OCI-LY7 (cell line): ENCODE results near the gene CASZ1. TPM values are rescaled to one million over a fixed set of nuclear protein-coding genes. Genes with fewer than 3 reads are reported as not detected.

Experiments
- BruUV-seq: library from RNA; stranded (reverse); fragments of 400-500 nt; replicated peaks from 2 replicates; lab custom pipeline; 2021; lab: Mats Ljungman, UMichigan
- CTCF ChIA-PET: fragments of 300-600 bp; sonication (Branson Sonifier 250); formaldehyde crosslinking; loops from one replicate; lab custom pipeline; 2022; ENCODE audit warnings: antibody characterized with exemption; ENCODE audit not compliant: unreplicated experiment; lab: Charles Lee
- POLR2A ChIA-PET: fragments of 300-600 bp; sonication (Branson Sonifier 250); formaldehyde crosslinking; loops from one replicate; lab custom pipeline; 2022; ENCODE audit warnings: antibody characterized with exemption; lab: Charles Lee
- DNase-seq: peaks from one replicate; pipeline ENCODE4 v3.0.0-alpha.2; 2015; ENCODE audit warnings: low spot score
- H2AFZ ChIP-seq: fragments of 200-600 bp; sonication (generic), shearing (Covaris generic); 2 replicates; pipeline ENCODE4 v1.6.1; 2014; ENCODE audit warnings: mild to moderate bottlenecking, antibody characterized with exemption, low read length, moderate library complexity
- H3K27ac ChIP-seq: fragments of 200-600 bp; sonication (generic); 2 replicates; pipeline ENCODE4 v1.5.1; 2014; ENCODE audit warnings: mixed run types, low read depth, mild to moderate bottlenecking, moderate library complexity, low read length, inconsistent platforms; ENCODE audit not compliant: poor library complexity, severe bottlenecking
- H3K36me3 ChIP-seq: fragments of 200-600 bp; sonication (generic); 2 replicates; pipeline ENCODE4 v1.6.1; 2014; ENCODE audit warnings: mild to moderate bottlenecking, antibody characterized with exemption, low read length, moderate library complexity, mixed read lengths; ENCODE audit not compliant: insufficient read depth
- H3K4me1 ChIP-seq: fragments of 200-600 bp; sonication (generic); 2 replicates; pipeline ENCODE4 v1.5.1; 2014; ENCODE audit warnings: mild to moderate bottlenecking, low read length; ENCODE audit not compliant: insufficient read depth, poor library complexity, severe bottlenecking
- H3K4me2 ChIP-seq: fragments of 200-600 bp; sonication (generic); 2 replicates; pipeline ENCODE4 v1.6.1; 2014; ENCODE audit warnings: mild to moderate bottlenecking, low read length
- H3K4me3 ChIP-seq: fragments of 200-600 bp; sonication (generic); 2 replicates; pipeline ENCODE4 v1.5.1; 2014; ENCODE audit warnings: mild to moderate bottlenecking, low read depth, low read length; ENCODE audit not compliant: poor library complexity, severe bottlenecking
- H3K79me2 ChIP-seq: fragments of 200-600 bp; sonication (generic); 2 replicates; pipeline ENCODE4 v1.6.1; 2016; ENCODE audit warnings: low read depth, mild to moderate bottlenecking, low read length, moderate library complexity, mixed read lengths; ENCODE audit not compliant: insufficient read depth
- H3K9me2 ChIP-seq: fragments of 200-600 bp; sonication (generic); 2 replicates; pipeline ENCODE4 v1.6.1; 2016; ENCODE audit warnings: mild to moderate bottlenecking, low read length, mixed read lengths; ENCODE audit not compliant: insufficient read depth
- H3K9me3 ChIP-seq: fragments of 200-600 bp; sonication (generic); 2 replicates; pipeline ENCODE4 v1.6.1; 2014; ENCODE audit warnings: mild to moderate bottlenecking, mixed run types, low read length, mixed read lengths
- H4K20me1 ChIP-seq: fragments of 200-600 bp; sonication (generic); 2 replicates; pipeline ENCODE4 v1.6.1; 2014; ENCODE audit warnings: mild to moderate bottlenecking, antibody characterized with exemption, low read length, moderate library complexity, mixed read lengths; ENCODE audit not compliant: insufficient read depth
- CTCF ChIP-seq: fragments of 200-600 bp; sonication (generic); conservative IDR thresholded peaks from 2 replicates; pipeline ENCODE4 v1.5.1; 2014; ENCODE audit warnings: mild to moderate bottlenecking, antibody characterized with exemption, low read length, moderate library complexity, mixed read lengths
- EZH2phosphoT487 ChIP-seq: fragments of 200-600 bp; sonication (generic); IDR thresholded peaks from 2 replicates; pipeline ENCODE4 v1.6.1; 2018; ENCODE audit warnings: low read depth, borderline replicate concordance, mild to moderate bottlenecking, mixed run types, antibody characterized with exemption, low read length, moderate library complexity, mixed read lengths
- intact Hi-C: fragments of 100-400 bp; cut with micrococcal nuclease; formaldehyde crosslinking; loops from one replicate; pipeline ENCODE4 v1.10.0; 2022; ENCODE audit not compliant: unreplicated experiment
- total RNA-seq, 2 experiments: library from RNA; depleted of rRNA in 1 of 2; stranded (reverse); fragments of >200 nt in 1 of 2; shearing (Covaris generic) in 1 of 2; gene quantifications; 2 replicates each; pipeline ENCODE4 v1.2.3, GENCODE V29; 2014 to 2022

CASZ1 gene
- total RNA-seq, 2 experiments from 2014 or later = 3.3 to 3.9 TPM

DNA sequence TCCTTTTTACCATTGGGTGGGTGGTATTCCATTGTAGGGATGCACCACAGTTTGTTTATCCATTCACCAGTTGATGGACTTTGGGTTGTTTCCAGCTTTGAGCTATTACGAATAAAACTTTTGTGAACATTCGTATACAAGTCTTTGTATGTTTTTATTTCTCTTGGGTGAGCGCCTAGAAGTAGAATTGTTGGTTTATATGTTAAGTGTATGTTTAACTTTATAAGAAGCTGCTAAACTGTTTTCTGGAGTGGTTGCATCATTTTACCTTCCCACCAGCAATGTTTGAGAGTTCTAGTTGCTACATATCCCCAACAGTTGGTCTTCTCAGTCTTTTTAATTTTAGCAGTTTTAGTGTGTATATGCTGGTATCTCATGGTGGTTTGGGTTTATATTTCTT, 189.2 kb downstream of the CASZ1 start:
- BruUV-seq = no TSS peak
- CTCF ChIA-PET = no interaction called here
- Histone ChIP-seq H3K36me3 (no peaks in the 10 kb centered on the region), H2AFZ (no peak overlapping the region), H4K20me1 (no peaks in the 10 kb centered on the region), H3K79me2 (no peaks in the 10 kb centered on the region), H3K4me2 (no peak overlapping the region), H3K9me3 (no peaks in the 10 kb centered on the region), H3K9me2 (no peaks in the 10 kb centered on the region), H3K4me3 (no peak overlapping the region), H3K27ac (no peak overlapping the region), H3K4me1 (no peaks in the 10 kb centered on the region)
- no peak for TF ChIP-seq CTCF
- no peak for TF ChIP-seq EZH2phosphoT487
- intact Hi-C loops = no loop called here
- DNase-seq = no peak
- POLR2A ChIA-PET = no interaction called here

GRCh38 chr1:10606064-10606463, 190.4 kb downstream of the CASZ1 start:
- no peak overlapping the region for H2AFZ ChIP-seq
- POLR2A ChIA-PET = no interaction called here

More at GRCh38 chr1:10606064-10606463, 190.4 kb downstream of the CASZ1 start:
- Histone ChIP-seq H3K4me2 (no peak overlapping the region), H3K9me3 (no peaks in the 10 kb centered on the region), H3K9me2 (no peaks in the 10 kb centered on the region), H4K20me1 (no peaks in the 10 kb centered on the region), H3K4me1 (no peaks in the 10 kb centered on the region), H3K36me3 (no peaks in the 10 kb centered on the region), H3K4me3 (no peak overlapping the region), H3K79me2 (no peaks in the 10 kb centered on the region), H3K27ac (no peak overlapping the region)
- TF ChIP-seq EZH2phosphoT487 (no peak), CTCF (no peak)
- DNase-seq = no peak
- intact Hi-C loops = no loop called here
- CTCF ChIA-PET = no interaction called here
- no TSS peak for BruUV-seq
